B cell (primary cell): ENCODE measurements around the gene DYNC2H1.

Experiments used
- EZH2 ChIP-seq: IDR thresholded peaks from 2 replicates; pipeline ENCODE4 v1.6.1; 2012; ENCODE audit warnings: borderline replicate concordance, low read depth, mild to moderate bottlenecking, moderate library complexity, low read length; ENCODE audit not compliant: insufficient read depth, poor library complexity, severe bottlenecking
- TF ChIP-seq, protein P1 (sequence below): fragments of 200-600 bp; IDR thresholded peaks from one replicate; pipeline ENCODE4 v1.8.0; 2022; ENCODE audit warnings: antibody characterized with exemption, mild to moderate bottlenecking

DNA sequence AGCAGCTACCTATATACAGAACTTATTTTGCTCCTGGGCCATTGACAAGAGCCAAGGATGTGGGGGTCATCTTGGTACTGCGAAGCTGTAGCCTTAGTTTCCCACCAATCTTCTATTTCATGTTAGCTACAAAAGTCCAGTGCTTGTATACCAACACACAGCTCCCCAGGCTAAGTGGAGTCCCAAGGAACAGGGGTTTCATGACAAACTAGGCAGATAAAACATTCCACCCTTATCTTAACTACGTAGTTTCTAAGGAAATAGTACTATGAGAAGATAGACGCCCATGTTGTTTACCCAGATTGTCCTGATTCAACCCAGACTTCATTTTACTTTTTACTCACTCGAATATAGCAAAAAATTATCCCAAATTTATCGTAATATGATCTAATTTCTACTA lies 218.5 kb downstream of the DYNC2H1 start:
- TF ChIP-seq, protein P1, sequence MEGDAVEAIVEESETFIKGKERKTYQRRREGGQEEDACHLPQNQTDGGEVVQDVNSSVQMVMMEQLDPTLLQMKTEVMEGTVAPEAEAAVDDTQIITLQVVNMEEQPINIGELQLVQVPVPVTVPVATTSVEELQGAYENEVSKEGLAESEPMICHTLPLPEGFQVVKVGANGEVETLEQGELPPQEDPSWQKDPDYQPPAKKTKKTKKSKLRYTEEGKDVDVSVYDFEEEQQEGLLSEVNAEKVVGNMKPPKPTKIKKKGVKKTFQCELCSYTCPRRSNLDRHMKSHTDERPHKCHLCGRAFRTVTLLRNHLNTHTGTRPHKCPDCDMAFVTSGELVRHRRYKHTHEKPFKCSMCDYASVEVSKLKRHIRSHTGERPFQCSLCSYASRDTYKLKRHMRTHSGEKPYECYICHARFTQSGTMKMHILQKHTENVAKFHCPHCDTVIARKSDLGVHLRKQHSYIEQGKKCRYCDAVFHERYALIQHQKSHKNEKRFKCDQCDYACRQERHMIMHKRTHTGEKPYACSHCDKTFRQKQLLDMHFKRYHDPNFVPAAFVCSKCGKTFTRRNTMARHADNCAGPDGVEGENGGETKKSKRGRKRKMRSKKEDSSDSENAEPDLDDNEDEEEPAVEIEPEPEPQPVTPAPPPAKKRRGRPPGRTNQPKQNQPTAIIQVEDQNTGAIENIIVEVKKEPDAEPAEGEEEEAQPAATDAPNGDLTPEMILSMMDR: no peak
- TF ChIP-seq EZH2: no peak
